Adipose tissue (tissue), 3 donors: ENCODE measurements around the gene ATP5MC3. TPM values are rescaled to one million over a fixed set of nuclear protein-coding genes. Genes with fewer than 3 reads are reported as not detected.

Experiments
- H3K27ac ChIP-seq: one replicate; pipeline ENCODE4 v1.5.1; 2013; ENCODE audit warnings: low read depth, low read length
- WGBS, 3 donors: extraction: QIAGEN DNeasy Blood & Tissue Kit; methylation state at CpG; one replicate each; pipeline ENCODE4 v1.1.7; 2013; 5-methylcytosine and 5-hydroxymethylcytosine counted together
- polyA plus RNA-seq, 3 donors: library from polyadenylated mRNA; stranded (reverse); fragments of 200-250 nt; gene quantifications; one replicate each; pipeline ENCODE4 v1.2.3, GENCODE V29; 2013
- donor health status: healthy with polysubstance abuse.
- donor health status: Bipolar disorder and iron deficiency.
- donor health status: healthy.

ATP5MC3 gene
- polyA plus RNA-seq, 3 donors = 157 to 503 (median 235) TPM

DNA sequence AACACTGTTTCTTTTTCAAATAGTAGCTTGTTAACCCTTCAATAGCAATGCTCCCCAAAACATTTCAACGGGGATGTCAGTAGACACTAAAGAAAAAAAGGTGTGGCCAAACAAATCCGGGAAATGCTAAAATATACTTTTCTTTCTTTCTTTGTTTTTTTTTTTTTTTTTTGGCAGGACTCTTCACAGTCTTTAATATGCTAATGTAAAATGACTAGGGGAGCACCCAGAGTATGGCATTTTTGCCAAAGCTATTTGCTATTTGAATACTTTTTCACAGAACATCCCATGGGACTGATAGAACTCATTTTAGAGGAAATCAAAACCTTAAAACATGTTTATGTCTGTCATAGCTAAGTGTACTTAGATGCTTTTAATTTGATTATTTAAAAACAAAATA lies 45.6 kb downstream of the ATP5MC3 start:
- no peak overlapping the region for H3K27ac ChIP-seq
- 75 to 93% (median 82%) methylated on average over 2 of the region's 2 CpGs for WGBS, 3 donors

GRCh38 chr2:175135177-175135576 lies 46.3 kb downstream of the ATP5MC3 start:
- WGBS, 3 donors = 90 to 97% (median 95%) methylated on average over 3 of the region's 3 CpGs
- no peak overlapping the region for H3K27ac ChIP-seq

DNA sequence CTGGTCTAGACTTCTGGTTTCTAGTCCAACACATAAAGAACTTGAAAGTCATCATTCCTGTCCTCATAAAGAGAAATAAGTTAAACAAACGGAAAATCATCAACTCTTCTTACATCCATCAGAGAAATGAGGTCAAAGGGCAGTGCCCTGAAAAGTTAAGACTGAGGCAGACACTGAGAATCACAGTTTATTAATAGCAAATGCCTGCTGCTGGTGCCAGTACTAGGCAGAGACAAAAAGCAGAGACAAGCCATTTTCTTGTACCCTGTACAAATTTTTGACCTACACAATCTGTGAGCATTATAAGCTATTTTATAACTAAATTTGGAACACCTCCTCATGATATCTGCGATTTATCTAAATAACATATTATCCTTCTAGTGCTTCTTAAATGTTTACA lies 50.3 kb downstream of the ATP5MC3 start:
- 75 to 78% (median 76%) methylated on average over 2 of the region's 2 CpGs for WGBS, 3 donors
- H3K27ac ChIP-seq = no peak overlapping the region

DNA sequence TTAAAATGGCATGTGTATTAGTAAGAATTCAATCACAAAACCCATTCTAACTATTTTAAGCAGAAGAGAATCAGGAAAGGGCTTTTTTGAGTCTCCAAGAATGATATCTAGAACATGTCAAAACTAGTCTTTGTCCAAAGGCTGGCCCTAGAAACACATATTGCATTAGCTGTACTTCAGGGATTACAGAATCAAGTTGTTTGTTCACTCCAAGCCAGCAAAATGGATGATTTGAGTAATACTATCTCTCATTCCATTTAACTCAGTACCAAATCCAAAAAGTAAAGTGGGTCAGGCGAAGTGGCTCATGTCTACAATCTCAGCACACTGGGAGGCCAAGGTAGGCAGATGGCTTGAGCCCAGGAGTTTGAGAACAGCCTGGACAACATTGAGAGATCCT lies 54.8 kb downstream of the ATP5MC3 start:
- H3K27ac ChIP-seq = no peak overlapping the region
- WGBS, 3 donors = 88 to 97% (median 96%) methylated on average over 1 of the region's 1 CpG

Other genes with a start within 250 kb of the ATP5MC3 start
- gene CHN1, start 176.3 kb downstream of the ATP5MC3 start, polyA plus RNA-seq = 10 to 100 TPM in 1 of 3 donors, 1 to 10 TPM in 2; 3.0 to 11.1 (median 7.3) TPM
- 10 to 100 TPM; 10.5 to 16.2 (median 16.1) TPM for gene ATF2, start 13.5 kb downstream of the ATP5MC3 start, polyA plus RNA-seq